ENCODE measurements around the gene CCDC117. TPM values are rescaled to one million over a fixed set of nuclear protein-coding genes. Genes with fewer than 3 reads are reported as not detected.

The CCDC117 gene
- total RNA-seq, 1 donor: 23.0 TPM

DNA sequence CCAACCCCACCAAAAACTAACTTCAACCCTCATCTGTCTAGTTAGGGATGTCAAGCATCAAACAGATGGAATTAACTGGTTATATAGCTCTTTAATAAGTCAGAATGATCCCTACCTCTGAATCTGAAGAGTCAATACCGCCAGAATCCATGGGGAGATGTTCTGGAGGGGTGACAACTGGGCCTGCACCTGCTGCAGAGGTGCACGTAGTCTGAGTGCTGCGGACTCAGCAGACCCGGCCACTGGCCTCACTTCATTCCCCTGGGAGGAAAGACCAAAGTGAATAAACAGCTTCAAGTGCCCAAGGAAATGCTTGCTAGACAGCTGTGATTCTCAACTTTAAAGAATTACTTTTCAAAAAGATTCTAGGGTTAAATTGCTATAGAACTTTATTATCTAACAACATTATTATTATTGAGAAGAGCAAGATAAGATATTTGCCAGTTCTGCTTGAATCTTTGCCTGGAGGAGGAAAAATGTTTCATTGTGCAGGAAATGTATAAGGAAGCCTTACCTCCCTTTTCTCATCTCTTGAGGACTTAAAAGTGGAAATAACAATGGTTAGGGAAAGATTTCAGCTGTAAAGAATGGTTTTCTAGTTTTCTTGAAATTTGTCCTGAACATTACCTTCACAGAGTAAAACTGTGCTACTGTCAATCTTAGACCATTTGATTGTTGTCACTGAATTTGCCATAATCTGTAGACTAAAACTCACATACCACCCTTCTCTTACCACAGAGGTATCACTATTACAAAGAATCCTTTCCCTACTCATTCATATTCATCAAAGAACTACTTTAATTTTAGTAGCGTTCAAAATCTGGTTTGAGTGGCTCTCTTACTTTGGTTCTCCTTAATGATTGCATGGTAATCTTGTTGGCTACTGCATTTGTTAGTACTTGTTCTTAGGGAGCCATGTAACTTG is 23.7 kb downstream of the CCDC117 start:
- DNase-seq (ENCODE audit: low read depth): no peak
- TF ChIP-seq, protein P1, sequence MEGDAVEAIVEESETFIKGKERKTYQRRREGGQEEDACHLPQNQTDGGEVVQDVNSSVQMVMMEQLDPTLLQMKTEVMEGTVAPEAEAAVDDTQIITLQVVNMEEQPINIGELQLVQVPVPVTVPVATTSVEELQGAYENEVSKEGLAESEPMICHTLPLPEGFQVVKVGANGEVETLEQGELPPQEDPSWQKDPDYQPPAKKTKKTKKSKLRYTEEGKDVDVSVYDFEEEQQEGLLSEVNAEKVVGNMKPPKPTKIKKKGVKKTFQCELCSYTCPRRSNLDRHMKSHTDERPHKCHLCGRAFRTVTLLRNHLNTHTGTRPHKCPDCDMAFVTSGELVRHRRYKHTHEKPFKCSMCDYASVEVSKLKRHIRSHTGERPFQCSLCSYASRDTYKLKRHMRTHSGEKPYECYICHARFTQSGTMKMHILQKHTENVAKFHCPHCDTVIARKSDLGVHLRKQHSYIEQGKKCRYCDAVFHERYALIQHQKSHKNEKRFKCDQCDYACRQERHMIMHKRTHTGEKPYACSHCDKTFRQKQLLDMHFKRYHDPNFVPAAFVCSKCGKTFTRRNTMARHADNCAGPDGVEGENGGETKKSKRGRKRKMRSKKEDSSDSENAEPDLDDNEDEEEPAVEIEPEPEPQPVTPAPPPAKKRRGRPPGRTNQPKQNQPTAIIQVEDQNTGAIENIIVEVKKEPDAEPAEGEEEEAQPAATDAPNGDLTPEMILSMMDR (IDR thresholded peaks at IDR 0.05; ENCODE audit: insufficient read depth, low read length): no peak
- no peak overlapping the region for H3K4me3 ChIP-seq (ENCODE audit: low read depth, low read length)

DNA sequence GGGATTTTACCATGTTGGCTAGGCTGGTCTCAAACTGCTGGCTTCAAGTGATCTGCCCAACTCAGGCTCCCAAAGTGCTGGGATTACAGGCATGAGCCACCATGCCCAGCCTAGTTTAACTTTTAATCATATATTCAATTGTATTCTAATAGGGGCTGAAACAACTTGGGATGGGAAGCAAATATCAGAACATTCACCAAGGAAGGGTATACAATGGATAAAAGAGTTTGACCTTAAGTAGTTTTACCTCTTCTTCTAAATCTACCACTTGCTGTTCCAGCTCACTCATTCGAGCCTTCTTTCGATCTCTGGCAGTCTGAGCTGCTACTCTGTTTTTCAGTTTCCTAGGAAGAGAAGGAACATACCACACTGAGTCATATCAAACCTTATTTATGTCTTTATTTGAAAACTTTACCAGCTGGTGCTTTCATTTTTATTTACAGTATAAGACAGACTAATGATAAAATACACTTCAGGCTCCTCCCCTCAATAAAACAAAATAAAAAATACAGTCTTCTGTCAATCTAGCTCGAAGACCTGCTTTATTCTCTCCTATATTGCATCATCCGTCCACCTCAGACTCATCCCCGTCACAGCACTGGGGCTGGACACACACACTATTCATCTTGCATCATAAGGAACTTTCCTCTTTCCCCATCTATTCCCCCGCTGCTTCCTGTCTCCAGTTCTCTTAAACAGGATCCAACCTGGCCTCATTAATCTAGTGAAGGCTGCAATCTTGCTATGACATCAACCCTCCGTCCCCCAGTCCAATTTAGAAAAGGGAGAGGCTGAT is 26.5 kb downstream of the CCDC117 start:
- H3K4me3 ChIP-seq (ENCODE audit: low read depth, low read length): peak overlapping the region; percentile 71
- TF ChIP-seq, protein P1 (IDR thresholded peaks at IDR 0.05; ENCODE audit: insufficient read depth, low read length): no peak
- DNase-seq (ENCODE audit: low read depth): peak; percentile 97

DNA sequence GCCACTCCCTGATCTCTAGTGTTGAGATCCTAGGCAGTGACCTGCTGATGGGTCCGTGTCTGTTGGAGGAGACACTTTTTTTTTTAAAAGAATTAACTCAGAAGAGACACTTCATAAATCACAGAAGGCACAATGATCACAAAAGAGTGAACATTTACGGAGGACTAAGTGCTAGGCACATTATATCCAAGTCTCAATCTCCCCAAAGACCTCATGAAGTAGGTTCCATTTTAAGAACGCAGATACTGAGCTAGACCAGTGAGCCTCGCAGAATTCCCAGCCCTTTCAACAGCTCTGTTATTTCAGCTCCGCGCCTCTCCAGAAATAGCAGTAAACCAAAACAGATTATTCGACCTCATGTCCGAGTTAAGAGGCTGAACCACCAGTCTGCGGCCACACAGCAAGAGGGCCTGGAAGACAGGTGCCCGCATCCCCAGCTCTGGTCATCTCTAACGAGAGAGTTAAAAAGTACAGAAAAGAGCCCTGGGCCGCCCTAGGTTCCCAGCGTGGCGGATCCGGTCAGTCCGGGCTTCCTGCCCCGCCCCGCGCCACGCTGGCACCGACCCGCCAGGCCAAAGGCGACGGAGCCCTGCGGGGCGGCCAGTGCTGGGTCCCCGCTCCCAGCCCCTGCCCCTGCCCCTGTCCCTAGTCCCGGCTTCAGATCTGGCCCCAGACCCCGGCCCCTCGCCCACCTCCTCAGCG is 27.3 kb downstream of the CCDC117 start:
- DNase-seq (ENCODE audit: low read depth): peak; percentile 66
- TF ChIP-seq, protein P1 (IDR thresholded peaks at IDR 0.05; ENCODE audit: insufficient read depth, low read length): no peak

DNA sequence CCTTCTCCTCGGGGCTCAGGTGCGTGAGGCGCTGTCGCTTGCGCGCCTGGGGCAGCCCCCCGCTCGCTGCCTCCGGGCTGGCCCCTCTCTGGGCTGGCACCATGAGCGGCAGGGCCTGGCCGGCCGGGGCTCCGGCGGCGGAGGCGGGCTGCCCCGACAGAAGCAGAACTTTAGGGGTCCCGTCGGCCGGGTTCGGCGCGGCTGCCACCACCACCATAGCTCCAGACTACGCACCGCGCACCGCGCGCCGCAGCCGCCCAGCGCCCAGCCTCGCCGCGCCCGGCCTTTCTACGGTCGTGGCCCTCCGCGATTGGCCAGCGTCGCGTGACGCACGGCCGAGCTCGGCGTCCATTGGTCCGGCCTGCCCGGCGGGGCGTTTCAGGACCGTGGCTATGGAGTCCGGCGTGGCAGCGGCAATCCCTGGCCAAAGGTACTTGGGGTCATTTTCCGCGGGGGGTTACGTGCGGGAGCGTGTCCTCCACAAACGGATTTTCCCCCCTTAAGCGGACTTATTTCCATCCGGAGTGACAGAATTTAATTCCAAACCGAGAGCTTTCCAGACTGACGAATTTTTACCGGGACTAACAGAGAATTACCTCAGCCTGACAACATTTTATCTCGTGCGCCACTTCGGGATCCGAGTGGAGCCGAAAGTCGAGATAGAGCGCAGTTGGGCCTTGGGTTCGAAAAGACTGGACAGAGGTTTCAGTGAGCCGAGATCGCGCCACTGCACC is 28.0 kb downstream of the CCDC117 start, which contains the start of gene XBP1:
Gene XBP1 (minus strand): TSS at position 262 of the 734 bp plus-strand sequence.
- DNase-seq (ENCODE audit: low read depth): peak; percentile 92
- TF ChIP-seq, protein P1 (IDR thresholded peaks at IDR 0.05; ENCODE audit: insufficient read depth, low read length): no peak
- H3K4me3 ChIP-seq (ENCODE audit: low read depth, low read length): peak within 1 kb of the TSS; percentile 71

More for the DNA sequence above, 27.3 kb downstream of the CCDC117 start:
- peak overlapping the region; percentile 71 for H3K4me3 ChIP-seq (ENCODE audit: low read depth, low read length)

DNA sequence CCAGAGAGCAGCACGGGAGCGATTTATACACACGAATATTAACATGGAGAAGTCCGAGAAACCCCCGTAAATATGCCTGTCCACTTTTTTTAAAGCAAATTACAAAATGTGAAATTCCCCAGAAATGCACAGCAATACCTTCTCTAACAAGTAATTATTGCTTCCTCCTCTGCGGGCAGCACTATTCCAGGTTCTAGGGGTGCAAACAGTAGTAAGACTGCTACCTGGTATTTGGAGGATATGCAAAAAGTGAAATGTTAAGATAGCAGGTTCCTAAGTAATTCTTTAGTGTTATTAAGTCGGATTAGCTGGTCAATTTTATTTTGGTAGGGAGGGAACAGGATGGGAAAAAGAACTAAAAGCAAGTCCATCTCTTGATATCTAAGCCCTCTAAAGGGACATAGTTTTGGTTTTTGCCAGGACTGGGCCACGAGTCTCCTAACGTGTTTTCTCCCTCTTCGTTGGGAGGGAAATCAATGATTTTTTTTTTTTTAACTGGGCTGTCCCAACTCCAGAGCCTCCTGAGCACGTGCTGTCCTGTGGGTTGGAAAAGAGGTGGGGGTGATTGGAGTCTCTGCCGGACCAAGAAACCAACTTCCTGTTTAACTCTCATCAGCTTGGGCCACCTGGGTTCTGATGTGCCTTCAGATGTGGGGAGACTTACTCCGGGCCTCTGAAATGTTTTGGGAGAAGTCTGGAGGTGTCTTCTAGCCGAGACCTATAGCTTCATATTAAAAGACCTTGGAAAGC is 29.5 kb downstream of the CCDC117 start:
- TF ChIP-seq, protein P1 (IDR thresholded peaks at IDR 0.05; ENCODE audit: insufficient read depth, low read length): no peak
- no peak for DNase-seq (ENCODE audit: low read depth)
- H3K4me3 ChIP-seq (ENCODE audit: low read depth, low read length): peak overlapping the region; percentile 1
